ENCODE data around the gene COA3. TPM values are rescaled to one million over a fixed set of nuclear protein-coding genes. Genes with fewer than 3 reads are reported as not detected.
A peak's percentile ranks its signal among the peaks of the same experiment; 100 is the strongest.

Gene COA3
- total RNA-seq, 1 donor from 2014 or later, result 71.0 TPM

- H3K36me3 ChIP-seq, result no peaks in the 10 kb centered on the region
- TF ChIP-seq, protein P1, sequence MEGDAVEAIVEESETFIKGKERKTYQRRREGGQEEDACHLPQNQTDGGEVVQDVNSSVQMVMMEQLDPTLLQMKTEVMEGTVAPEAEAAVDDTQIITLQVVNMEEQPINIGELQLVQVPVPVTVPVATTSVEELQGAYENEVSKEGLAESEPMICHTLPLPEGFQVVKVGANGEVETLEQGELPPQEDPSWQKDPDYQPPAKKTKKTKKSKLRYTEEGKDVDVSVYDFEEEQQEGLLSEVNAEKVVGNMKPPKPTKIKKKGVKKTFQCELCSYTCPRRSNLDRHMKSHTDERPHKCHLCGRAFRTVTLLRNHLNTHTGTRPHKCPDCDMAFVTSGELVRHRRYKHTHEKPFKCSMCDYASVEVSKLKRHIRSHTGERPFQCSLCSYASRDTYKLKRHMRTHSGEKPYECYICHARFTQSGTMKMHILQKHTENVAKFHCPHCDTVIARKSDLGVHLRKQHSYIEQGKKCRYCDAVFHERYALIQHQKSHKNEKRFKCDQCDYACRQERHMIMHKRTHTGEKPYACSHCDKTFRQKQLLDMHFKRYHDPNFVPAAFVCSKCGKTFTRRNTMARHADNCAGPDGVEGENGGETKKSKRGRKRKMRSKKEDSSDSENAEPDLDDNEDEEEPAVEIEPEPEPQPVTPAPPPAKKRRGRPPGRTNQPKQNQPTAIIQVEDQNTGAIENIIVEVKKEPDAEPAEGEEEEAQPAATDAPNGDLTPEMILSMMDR (IDR thresholded peaks at IDR 0.05; ENCODE audit: borderline replicate concordance), result no peak
- H3K27me3 ChIP-seq (ENCODE audit: low read depth), result no peaks in the 10 kb centered on the region
- H3K27ac ChIP-seq (replicated peaks), result peak overlapping the region; percentile 71
- H3K4me1 ChIP-seq, result peaks cover 41% of the 10 kb centered on the region
- no peaks in the 10 kb centered on the region for H3K9me3 ChIP-seq (replicated peaks)
- intact Hi-C loops (cut with micrococcal nuclease), result no loop called here
- no peak overlapping the region for H3K4me3 ChIP-seq
- no peak for DNase-seq
Observed at GRCh38 chr17:42750739-42751344, 47.7 kb downstream of the COA3 start.

- H3K27me3 ChIP-seq (ENCODE audit: low read depth), result no peaks in the 10 kb centered on the region
- DNase-seq, result no peak
- TF ChIP-seq, protein P1 (IDR thresholded peaks at IDR 0.05; ENCODE audit: borderline replicate concordance), result no peak
- no peaks in the 10 kb centered on the region for H3K9me3 ChIP-seq (replicated peaks)
- peaks cover 54% of the 10 kb centered on the region for H3K4me1 ChIP-seq
- H3K27ac ChIP-seq (replicated peaks), result peak overlapping the region; percentile 71
- H3K4me3 ChIP-seq, result no peak overlapping the region
- intact Hi-C loops (cut with micrococcal nuclease), result no loop called here
- no peaks in the 10 kb centered on the region for H3K36me3 ChIP-seq
Observed at GRCh38 chr17:42748908-42749798, 49.4 kb downstream of the COA3 start.

DNA sequence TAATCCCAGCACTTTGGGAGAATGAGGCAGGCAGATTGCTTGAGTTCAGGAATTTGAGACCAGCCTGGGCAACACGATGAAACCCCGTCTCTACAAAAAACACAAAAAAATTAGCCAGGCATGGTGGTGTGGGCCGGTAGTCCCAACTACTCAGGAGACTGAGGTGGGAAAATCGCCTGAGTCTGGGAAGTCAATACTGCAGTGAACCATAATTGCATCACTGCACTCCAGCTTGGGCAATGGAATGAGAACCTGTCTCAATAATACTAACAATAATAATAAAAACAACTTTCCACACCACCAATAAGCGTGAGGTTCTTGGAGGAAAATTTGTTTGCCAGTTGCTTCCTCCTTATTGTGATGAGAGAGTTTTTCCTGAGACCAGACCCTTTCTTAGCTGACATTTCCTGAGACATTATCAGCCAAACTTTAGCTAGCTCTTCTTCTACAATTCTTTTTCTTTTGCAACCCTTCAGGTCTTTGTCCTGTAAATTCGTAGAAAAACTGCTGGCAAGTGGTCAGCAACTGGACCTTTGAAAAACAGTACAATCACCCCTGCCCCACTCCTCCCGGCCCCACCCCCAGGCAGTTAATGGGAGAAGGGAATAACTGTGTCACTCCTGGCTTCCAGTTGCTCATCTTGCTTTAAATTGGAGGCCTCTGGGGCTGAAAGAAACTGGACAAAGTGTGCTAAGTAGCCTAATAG is 50.1 kb downstream of the COA3 start:
- H3K4me3 ChIP-seq, result no peak overlapping the region
- peaks cover 62% of the 10 kb centered on the region for H3K4me1 ChIP-seq
- intact Hi-C loops (cut with micrococcal nuclease), result no loop called here

More for the DNA sequence above, 50.1 kb downstream of the COA3 start:
- TF ChIP-seq, protein P1 (IDR thresholded peaks at IDR 0.05; ENCODE audit: borderline replicate concordance), result no peak
- DNase-seq, result no peak
- no peaks in the 10 kb centered on the region for H3K27me3 ChIP-seq (ENCODE audit: low read depth)
- H3K36me3 ChIP-seq, result no peaks in the 10 kb centered on the region
- H3K27ac ChIP-seq (replicated peaks), result peak overlapping the region; percentile 71
- no peaks in the 10 kb centered on the region for H3K9me3 ChIP-seq (replicated peaks)

Small RNA genes lying within 50 kb of the gene (microRNA-seq; reads per million reads assigned to microRNA genes)
- not detected for gene MIR6781

Other genes starting within 250 kb of the COA3 start
- 0.99 TPM for gene HSD17B1, start 245.8 kb downstream of the COA3 start, total RNA-seq
- gene COASY, start 236.6 kb downstream of the COA3 start, total RNA-seq, result 48.8 TPM
- gene MLX, start 231.6 kb downstream of the COA3 start, total RNA-seq, result 79.7 TPM
- gene PSMC3IP, start 221.0 kb downstream of the COA3 start, total RNA-seq, result 2.5 TPM
- gene RETREG3, start 189.3 kb downstream of the COA3 start, total RNA-seq, result 17.6 TPM
- 48.0 TPM for gene TUBG1, start 189.0 kb downstream of the COA3 start, total RNA-seq
- 15.6 TPM for gene TUBG2, start 139.4 kb downstream of the COA3 start, total RNA-seq
- gene PLEKHH3, start 121.7 kb downstream of the COA3 start, total RNA-seq, result 21.5 TPM
- gene CCR10, start 116.9 kb downstream of the COA3 start, total RNA-seq, result 0.88 TPM
- gene CNTNAP1, start 116.2 kb downstream of the COA3 start, total RNA-seq, result 4.2 TPM
- gene EZH1, start 53.7 kb downstream of the COA3 start, total RNA-seq, result 43.3 TPM
- 37.7 TPM for gene RAMP2, start 37.5 kb downstream of the COA3 start, total RNA-seq
- gene VPS25, start 25.3 kb downstream of the COA3 start, total RNA-seq, result 37.5 TPM
- not detected for gene WNK4, start 18.1 kb downstream of the COA3 start, total RNA-seq
- not detected for gene CNTD1, start 157 bp upstream of the COA3 start, total RNA-seq
- 80.8 TPM for gene BECN1, start 25.6 kb upstream of the COA3 start, total RNA-seq
- 62.6 TPM for gene PSME3, start 34.7 kb upstream of the COA3 start, total RNA-seq
- gene AOC2, start 45.9 kb upstream of the COA3 start, total RNA-seq, result 0.44 TPM
- gene AOC3, start 52.5 kb upstream of the COA3 start, total RNA-seq, result 7.6 TPM
- gene G6PC1, start 102.1 kb upstream of the COA3 start, total RNA-seq, result not detected
- 26.0 TPM for gene AARSD1, start 165.8 kb upstream of the COA3 start, total RNA-seq
- 37.9 TPM for gene PTGES3L, start 181.4 kb upstream of the COA3 start, total RNA-seq
- 12.1 TPM for gene RUNDC1, start 181.9 kb upstream of the COA3 start, total RNA-seq
- 759 TPM for gene RPL27, start 199.7 kb upstream of the COA3 start, total RNA-seq
- gene IFI35, start 208.1 kb upstream of the COA3 start, total RNA-seq, result 11.5 TPM
- 68.2 TPM for gene VAT1, start 223.7 kb upstream of the COA3 start, total RNA-seq
- 0.85 TPM for gene RND2, start 226.5 kb upstream of the COA3 start, total RNA-seq

All from left ventricle myocardium inferior (tissue), 1 donor.